Limb (tissue), 2 donors: ENCODE measurements around the gene BMPR1A.
"Not testable (repeated sequence)": the region's sequence is repeated elsewhere in the genome, so short reads cannot be mapped to it uniquely, and the experiment has no call there.

ENCODE experiments used
- DNase-seq, 2 donors: peaks; one replicate each; pipeline ENCODE4 v3.0.0-alpha.2; 2016; ENCODE audit errors: extremely low spot score in 2 of 2

Gene BMPR1A

DNA sequence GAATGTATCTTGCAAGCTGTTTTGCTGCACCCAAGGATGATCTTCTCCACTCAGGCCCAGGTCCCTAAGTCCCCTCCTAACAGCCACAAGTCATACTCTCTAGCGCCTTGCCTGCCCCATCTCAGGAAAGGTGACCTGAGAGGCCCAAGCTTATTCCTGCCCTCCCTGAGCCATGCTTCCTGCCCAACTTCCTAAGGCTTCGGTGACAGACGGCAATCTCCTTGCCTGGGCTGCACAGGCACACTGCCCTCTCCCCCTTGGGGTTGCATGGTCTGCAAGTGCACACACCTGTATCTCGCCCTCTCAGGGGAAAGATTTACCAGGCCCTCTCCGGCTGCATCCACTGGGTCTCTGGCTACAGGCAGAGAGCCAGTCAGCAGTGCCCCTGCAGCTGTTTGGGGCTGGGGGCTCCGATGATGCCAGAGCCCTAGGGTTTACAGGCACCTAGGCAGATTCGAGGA is 211.1 kb downstream of the BMPR1A start:
- no peak for DNase-seq

DNA sequence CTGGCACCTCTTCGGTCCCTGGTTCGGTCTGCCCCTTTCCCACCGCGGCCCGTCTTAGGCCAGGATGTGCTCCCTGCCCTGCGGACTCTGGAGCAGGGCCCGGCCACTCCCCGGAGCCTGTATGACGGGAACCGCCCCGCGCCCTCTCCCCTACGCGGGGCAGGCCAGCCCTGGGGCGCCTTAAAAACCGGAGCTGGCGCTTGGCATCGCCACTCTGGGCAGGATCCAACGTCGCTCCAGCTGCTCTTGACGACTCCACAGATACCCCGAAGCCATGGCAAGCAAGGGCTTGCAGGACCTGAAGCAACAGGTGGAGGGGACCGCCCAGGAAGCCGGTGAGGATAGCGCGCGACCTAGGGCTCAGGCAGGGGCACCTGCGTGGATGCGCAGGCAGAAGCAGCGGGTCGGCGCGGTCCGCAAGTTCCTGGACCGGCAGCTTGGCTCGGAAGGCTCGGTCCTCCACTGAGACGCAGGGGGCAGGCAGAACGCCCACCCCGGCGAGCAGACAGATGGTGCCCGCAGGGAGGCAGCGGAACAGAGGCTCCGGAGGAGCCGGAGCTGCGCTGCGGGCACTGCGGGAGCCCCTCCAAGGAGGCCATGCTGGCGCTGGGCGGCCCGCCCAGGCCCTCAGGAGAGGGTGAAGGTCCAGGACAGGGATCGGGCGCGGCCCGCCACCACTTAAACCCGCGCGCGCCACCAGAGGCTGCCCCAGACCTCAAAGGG is 212.0 kb downstream of the BMPR1A start, which contains the start of gene ADIRF:
ADIRF (plus strand) TSS at position 212 of the 723 bp plus-strand sequence; CDS start at position 275, 63 bp downstream.
- DNase-seq: peak in 1 of 2 donors; percentile 46

DNA sequence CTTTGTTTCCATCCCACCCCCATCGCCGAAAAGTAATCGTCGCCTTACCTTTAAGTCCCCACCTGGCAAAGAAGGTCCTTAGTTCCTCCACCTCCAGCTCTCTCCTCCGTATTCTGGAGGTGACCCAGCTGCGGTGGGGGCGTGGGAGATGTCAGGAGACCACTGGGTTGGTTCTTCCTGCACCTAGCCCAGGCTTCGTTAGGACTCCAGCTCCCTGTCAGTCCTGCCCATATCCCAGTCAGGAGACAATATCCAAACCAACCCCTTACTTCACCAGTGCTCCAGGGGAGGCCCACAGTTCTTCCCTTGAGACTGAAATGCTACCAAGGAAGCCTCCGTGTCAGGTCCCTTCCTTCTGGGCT is 212.6 kb downstream of the BMPR1A start:
- DNase-seq: no peak

DNA sequence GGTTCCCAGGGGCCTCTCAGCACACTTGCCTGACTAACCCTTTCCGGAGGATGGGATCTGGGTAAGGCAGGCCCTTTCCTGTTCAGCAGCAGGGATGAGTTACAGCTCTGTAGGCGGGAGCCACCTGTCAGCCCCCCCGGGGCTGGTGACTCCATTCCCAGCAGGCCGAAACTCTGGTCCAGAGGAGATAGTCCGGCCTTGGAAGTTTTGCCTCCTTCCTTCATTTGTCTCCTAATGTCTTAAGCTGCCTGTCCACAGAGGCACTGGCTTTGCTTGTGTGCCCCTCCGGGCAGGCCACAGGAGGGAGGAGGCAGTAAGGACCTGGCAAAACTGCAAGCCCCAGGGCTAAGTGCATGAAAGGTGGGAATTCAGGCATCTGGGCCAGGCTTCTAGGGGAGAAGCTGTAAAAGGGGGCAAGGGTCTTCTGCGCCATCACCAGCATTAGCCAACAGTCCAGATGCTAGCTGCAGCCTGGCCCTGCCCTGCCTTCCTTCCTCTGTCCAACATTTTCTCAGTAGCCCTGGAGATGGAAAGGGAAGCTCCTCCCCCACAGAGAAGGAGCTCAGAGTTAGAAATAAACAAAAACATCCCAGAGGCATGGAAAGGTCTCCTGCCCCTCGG is 213.1 kb downstream of the BMPR1A start:
- DNase-seq: no peak

DNA sequence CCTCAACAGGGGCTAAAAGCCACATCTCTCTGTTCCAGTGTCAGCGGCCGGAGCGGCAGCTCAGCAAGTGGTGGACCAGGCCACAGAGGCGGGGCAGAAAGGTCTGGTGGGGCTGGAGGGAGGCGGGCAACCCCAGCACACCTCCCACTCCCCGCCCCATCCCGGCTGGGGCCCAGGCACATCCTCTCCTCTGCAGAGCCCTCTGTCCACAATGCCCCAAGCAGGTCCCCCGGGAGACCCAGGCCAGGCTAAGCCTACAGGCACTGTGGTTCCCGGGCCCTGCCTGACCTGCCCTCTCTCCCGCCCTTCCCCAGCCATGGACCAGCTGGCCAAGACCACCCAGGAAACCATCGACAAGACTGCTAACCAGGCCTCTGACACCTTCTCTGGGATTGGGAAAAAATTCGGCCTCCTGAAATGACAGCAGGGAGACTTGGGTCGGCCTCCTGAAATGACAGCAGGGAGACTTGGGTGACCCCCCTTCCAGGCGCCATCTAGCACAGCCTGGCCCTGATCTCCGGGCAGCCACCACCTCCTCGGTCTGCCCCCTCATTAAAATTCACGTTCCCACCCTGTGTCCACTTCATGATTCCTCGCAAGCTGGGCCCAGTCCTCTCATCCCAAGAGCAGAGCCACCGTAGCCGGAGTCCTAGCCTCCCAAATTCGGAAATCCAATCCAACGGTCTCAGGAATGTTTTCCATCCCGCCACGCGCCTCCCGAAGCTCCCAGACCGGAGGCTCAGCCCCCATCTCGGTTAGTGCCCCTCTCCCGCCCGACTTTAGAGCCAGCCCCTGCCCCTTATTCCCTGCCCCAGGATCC is 214.0 kb downstream of the BMPR1A start:
- DNase-seq: peak in 1 of 2 donors; percentile 63

DNA sequence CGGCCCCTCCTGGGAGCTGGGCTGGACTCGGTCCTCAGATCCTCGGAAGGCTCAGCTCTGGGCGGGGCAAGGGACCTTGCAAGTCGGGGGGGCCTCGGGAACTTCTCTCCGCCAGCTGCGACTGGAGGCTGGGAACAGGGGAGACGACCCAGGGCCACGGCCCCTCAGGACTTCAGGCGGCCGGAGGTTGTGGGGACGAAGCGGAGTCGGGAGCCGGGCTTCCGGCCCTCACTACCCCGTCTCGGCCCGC is 214.5 kb downstream of the BMPR1A start:
- DNase-seq: peak in 1 of 2 donors; percentile 53

DNA sequence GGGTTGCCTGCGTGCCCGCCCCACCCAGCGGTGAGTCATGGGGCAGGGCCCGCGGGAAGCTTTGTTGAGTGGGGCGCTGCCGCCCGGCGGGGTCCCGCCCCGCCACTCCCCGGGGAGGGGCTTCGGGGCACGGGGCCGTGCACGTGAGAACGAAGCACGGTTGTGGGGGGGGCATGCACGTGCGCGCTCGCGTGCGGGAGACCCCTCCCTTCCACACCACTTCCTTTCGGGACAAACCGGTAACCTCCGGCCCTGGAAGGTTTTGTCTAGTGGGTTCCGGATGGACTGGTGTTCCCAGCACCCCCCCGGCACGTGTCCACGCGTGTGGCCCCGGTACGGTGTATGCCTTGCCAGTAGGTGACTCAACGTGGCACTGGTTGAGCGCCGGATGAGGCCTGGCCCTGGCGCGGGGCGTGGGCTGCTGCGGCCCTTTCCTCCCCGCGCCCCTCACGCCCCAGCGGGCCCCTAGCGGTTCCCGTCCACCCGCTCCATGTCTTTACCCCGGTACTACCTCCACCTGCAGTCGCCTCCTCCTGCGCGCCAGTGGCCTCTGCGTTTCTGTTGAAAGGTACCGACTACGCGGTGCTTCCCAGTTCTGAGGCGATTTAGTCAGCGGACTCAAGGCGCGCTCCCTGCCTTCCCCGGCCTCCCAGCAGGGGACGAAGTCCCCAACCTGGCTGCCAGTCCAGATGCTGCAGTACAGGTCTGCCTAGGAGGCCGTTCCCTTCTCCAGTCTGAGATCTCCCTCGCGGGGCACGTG is 215.0 kb downstream of the BMPR1A start:
- DNase-seq: peak in 1 of 2 donors; percentile 91

DNA sequence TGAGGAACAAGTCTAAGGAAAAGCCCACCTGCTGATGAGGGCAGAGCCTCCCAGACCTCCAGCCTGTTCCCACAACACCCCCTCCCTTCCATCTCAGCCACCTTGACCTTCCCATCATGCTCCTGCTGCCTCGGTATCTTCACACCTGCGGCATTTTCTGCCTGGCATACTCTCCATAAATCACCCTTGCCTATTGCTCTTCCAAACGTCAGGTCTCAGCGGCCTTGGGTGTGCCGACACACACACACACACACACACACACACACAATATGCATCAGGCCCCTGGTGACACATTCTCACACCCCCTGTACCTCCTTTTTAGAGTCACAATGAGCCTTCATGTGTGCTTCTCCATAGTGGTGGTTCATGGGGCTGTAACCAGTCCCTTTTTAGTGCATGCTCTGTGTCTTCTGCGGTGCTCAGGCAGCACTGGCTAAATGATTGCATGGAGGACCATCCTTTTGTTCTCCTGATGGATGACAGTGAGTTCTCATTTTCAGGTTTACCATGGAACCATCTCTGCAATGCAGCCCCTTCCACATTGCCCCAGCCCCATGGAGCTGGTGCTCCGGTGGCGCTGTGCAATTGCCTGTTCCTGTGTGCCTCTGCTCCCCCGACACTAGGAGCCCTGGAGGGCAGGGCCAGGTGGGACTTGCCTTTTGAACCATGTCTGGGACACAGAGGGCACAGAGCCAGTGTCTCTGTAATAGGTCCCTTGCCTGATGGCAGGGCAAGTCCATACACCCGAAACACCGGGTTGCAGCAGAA is 216.4 kb downstream of the BMPR1A start:
- DNase-seq: no peak

DNA sequence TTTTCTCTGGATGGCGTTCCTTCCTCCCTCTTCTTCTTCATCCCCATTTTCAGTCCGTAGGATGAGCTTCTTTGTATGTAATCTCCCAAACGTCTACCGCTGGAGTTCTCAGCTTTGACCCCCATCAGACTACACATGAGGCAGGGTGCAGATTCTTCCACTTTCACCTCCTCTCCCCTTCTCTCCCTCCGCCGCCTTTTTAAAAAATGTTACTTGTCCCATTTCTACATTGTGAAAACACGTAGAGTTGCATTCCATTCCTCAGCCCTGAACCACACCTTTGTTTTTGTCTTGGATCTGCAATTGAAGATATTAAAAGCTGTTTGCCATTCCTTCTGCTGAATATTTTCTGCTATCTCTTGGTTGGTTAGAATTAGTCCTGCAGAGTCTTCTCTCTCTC is 218.1 kb downstream of the BMPR1A start:
- DNase-seq: no peak

DNA sequence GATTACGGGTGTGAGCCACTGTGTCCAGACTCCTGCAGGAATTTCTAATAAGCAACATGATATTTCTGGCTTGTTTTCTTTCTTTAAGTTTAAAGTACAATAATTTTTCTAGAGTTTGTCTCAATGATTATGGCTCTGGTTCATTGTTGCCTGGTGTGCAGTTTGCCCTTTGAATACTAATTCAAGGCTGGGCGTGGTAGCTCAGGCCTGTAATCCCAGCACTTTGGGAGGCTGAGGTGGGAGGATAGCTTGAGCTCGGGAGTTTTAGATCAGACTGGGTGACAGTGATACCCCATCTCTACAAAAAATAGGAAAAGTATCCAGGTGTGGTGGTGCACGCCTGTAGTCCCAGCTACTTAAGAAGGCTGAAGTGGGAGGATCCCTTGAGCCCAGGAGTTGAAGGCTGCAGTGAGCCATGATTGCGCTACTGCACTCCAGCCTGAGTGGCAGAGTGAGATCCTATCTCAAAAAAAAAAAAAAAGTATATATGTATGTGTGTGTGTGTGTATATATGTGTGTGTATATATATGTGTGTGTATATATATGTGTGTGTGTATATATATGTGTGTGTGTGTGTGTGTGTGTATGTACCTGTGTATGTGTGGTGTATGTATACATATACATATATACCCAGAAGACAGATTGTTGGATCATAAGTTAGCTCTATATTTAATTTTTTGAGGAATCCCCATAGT is 220.1 kb downstream of the BMPR1A start:
- no peak for DNase-seq

DNA sequence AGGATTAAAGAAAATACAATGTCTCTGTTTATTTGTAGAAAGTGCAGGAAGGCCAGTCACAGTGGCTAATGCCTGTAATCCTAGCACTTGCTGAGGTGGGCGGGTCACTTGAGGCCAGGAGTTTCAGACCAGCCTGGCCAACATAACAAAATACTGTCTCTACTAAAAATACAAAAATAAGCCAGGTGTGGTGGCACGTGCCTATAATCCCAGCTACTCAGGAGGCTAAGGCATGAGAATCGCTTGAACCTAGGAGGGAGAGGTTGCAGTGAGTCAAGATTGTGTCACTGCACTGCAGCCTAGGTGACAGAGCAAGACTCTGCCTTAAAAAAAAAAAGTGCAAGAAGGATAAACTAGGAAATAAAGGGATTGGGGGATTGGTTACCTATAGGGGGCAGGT is 222.0 kb downstream of the BMPR1A start:
- DNase-seq: not testable (repeated sequence)

DNA sequence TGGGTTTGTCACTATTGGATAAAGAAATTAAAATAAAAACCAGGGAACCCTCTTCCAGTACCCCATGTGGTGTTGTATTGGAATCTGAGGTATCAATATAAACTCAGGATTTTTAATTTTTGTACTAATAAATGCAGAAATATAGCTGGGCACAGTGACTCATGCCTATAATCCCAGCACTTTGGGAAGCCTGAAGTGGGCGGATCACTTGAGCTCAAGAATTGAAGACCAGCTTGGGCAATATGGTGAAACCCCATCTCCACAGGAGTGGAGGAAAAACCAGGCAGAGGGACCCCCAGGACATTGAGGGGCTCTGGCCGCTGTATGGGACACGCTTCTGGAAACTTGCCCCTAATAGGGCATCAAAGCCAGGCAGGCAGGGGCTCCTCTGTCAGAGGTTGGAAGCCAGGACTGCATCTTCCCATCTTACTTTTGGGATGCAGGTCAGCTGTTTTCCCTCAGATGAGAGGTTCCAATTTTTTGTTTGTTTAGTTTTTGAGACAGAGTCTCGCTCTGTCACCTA is 222.9 kb downstream of the BMPR1A start:
- DNase-seq: no peak

DNA sequence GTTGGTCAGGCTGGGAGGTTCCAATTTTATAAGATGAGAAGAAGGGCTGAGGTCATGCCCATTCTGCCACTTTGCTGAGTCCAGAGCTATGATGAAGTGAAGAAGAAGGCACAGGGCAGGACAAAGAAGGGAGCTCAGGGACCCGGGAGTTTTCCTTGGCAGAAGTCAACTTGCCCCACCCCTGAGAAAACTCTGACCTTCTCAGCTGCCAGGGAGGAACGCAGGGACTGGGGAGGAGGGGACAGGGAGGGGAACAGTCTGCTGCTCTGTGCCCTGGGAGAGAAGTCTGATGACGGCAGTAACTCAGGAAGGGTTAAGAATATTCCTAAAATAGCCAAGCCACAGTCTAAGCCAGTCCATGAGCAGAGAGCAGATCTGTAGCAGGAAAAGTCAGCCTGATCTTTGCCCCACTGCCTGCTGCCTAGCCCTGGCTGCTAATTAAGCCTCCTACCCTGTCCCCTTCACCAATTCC is 223.6 kb downstream of the BMPR1A start:
- DNase-seq: no peak

DNA sequence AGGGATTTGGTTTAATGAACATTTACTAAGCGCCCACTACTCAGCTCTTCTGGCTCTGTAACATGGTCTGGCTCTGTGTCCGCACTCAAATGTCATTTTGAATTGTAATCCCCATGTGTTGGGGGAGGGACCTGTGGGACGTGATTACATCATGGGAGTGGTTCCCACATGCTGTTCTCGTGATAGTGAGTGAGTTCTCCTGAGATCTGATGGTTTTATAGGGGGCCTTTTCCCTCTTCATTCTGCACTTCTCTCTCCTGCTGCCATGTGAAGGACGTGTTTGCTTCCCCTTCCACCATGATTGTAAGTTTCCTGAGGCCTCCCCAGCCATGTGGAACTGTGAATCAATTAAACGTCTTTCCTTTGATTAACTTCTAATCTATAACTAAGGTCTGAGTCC is 224.6 kb downstream of the BMPR1A start:
- DNase-seq: not testable (repeated sequence)

DNA sequence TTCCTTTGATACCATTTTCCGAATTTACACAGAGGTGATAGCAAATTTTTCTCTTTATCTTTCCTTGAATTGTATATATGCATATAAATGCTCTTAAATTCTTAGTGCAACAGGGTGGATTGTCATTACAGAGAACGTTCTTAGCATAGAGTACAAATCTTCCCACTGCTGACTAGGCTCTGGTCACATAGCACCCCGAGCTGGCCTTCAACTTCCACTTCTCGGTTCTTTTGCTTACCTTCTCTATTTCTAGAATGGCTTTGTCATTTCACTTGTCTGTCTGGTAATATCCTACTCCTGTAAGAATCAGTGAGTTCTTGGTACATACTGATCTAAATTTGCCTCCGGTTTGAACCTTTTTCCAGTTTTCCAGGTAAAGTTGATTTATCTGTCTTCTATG is 225.3 kb downstream of the BMPR1A start:
- no peak for DNase-seq
